SH-SY5Y (cell line): ENCODE measurements around the gene KIAA1755.

Experiments used
- GATA2 ChIP-seq: IDR thresholded peaks from 2 replicates; pipeline ENCODE4 v1.6.1; 2011; ENCODE audit warnings: mild to moderate bottlenecking, low read depth, low read length
- GATA3 ChIP-seq: IDR thresholded peaks from 2 replicates; pipeline ENCODE4 v1.6.1; 2011; ENCODE audit warnings: low read depth, mild to moderate bottlenecking, low read length, moderate library complexity

DNA sequence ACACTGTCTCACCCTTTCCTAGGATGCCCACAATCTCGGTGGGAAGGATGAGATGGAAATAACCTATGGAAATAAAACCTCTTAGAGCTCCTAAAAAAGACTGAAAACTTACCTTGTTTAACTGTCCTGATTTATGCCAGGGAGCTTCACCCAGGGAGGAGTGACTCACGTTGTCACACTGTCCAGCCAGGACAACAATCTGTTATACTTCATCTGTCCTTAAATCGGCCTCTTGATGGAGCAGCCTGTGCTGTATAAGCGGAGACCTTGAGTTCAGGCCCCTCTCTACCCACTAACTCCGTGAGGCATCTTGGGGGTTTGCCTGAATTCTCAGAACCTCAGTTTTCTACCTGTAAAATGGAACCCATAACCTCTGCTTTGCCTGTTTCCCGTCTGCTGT lies 9.2 kb upstream of the KIAA1755 start:
- TF ChIP-seq GATA2 = no peak
- TF ChIP-seq GATA3 = no peak
